HG02571 (cell line): ENCODE results near the gene CXXC4.

Source experiments
- ATAC-seq: cut with Tn5 transposase; IDR thresholded peaks from one replicate; pipeline ENCODE4 v1.9.1; 2021; ENCODE audit warnings: mild to moderate bottlenecking, moderate library complexity; ENCODE audit not compliant: unreplicated experiment

Gene CXXC4

GRCh38 chr4:104424475-104424941 is 70.2 kb downstream of the CXXC4 start:
- no peak for ATAC-seq

DNA sequence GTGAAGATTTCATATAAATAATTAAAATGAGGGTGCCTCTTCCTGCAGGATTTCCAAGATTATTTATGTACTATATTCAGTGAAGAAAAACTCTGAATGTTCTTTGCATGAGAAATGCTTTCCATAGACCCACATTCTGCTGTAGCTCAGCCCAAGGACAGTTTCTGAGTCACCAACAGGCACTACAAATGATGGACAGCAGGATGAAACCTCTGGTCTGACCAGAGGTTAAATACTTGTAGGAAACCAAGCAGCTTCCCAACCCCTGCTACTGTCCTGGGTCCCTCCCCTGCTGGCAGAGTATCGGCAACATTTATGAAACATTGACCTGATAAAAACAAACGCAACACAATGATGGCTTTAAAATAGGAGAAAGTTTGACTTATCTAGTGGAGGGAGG is 73.1 kb downstream of the CXXC4 start:
- no peak for ATAC-seq

DNA sequence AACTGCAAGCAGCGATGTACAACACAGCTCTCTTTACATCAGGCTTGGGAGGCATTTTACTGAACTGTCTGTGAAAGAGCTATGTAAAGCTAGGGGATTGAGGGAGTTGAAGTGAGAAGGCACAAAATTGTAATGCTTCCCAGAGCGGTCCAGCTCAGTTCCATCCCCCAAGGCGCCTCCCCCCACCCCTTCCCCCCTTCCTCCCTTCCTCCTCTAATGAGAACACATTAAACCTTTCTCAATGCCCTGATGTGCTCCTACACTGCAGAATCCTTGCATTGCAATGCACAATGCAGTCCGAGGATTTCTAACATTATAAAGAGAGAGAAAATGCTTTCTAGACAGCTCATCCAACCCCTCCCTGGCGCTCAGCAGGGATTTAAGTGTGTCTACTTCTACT is 73.9 kb downstream of the CXXC4 start:
- ATAC-seq, result no peak
